Measurements from ENCODE around the gene TIPRL. TPM values are rescaled to one million over a fixed set of nuclear protein-coding genes. Genes with fewer than 3 reads are reported as not detected.

TIPRL gene
- total RNA-seq, 1 experiment from 2014 or later, result 53.8 TPM

GRCh38 chr1:168235548-168235885 lies 56.8 kb downstream of the TIPRL start:
- Histone ChIP-seq H3K9me3 (ENCODE audit: low read length) (no peaks in the 10 kb centered on the region), H3K79me2 (ENCODE audit: low read length) (peaks cover 45% of the 10 kb centered on the region), H3K4me3 (ENCODE audit: low read length) (no peak overlapping the region), H2AFZ (ENCODE audit: low read length) (no peak overlapping the region), H3K4me2 (ENCODE audit: low read depth, low read length, poor library complexity, severe bottlenecking) (no peak overlapping the region), H3K9ac (ENCODE audit: low read length) (no peak overlapping the region), H3K4me1 (ENCODE audit: low read length) (no peaks in the 10 kb centered on the region), H4K20me1 (ENCODE audit: insufficient read depth, low read depth, low read length) (no peaks in the 10 kb centered on the region; the same call in 1 of the 2 replicates), H3K27me3 (ENCODE audit: low read length) (no peaks in the 10 kb centered on the region), H3K27ac (ENCODE audit: low read length) (no peak overlapping the region), H3K9me2 (replicated peaks; ENCODE audit: insufficient read depth, low read length) (no peaks in the 10 kb centered on the region), H3K36me3 (ENCODE audit: insufficient read depth, low read length) (peaks cover 47% of the 10 kb centered on the region)
- DNase-seq, result no peak

- no peak overlapping the region for H2AFZ ChIP-seq (ENCODE audit: low read length)
- H3K36me3 ChIP-seq (ENCODE audit: insufficient read depth, low read length), result peaks cover 47% of the 10 kb centered on the region
- peak; percentile 21 for DNase-seq
- H3K4me2 ChIP-seq (ENCODE audit: low read depth, low read length, poor library complexity, severe bottlenecking), result no peak overlapping the region
- no peak overlapping the region for H3K4me3 ChIP-seq (ENCODE audit: low read length)
- H4K20me1 ChIP-seq (ENCODE audit: insufficient read depth, low read depth, low read length), result no peaks in the 10 kb centered on the region; the same call in 1 of the 2 replicates
- H3K27me3 ChIP-seq (ENCODE audit: low read length), result no peaks in the 10 kb centered on the region
- no peak overlapping the region for H3K27ac ChIP-seq (ENCODE audit: low read length)
- H3K4me1 ChIP-seq (ENCODE audit: low read length), result no peaks in the 10 kb centered on the region
- no peaks in the 10 kb centered on the region for H3K9me3 ChIP-seq (ENCODE audit: low read length)
- no peak overlapping the region for H3K9ac ChIP-seq (ENCODE audit: low read length)
- H3K9me2 ChIP-seq (replicated peaks; ENCODE audit: insufficient read depth, low read length), result no peaks in the 10 kb centered on the region
- peaks cover 41% of the 10 kb centered on the region for H3K79me2 ChIP-seq (ENCODE audit: low read length)
Measured at GRCh38 chr1:168235937-168236336, 57.2 kb downstream of the TIPRL start.

GRCh38 chr1:168236836-168237611 lies 58.3 kb downstream of the TIPRL start:
- Histone ChIP-seq H3K9me3 (ENCODE audit: low read length) (no peaks in the 10 kb centered on the region), H2AFZ (ENCODE audit: low read length) (no peak overlapping the region), H3K9me2 (replicated peaks; ENCODE audit: insufficient read depth, low read length) (no peaks in the 10 kb centered on the region), H3K27ac (ENCODE audit: low read length) (no peak overlapping the region), H3K27me3 (ENCODE audit: low read length) (no peaks in the 10 kb centered on the region), H3K4me1 (ENCODE audit: low read length) (no peaks in the 10 kb centered on the region), H4K20me1 (ENCODE audit: insufficient read depth, low read depth, low read length) (no peaks in the 10 kb centered on the region; the same call in 1 of the 2 replicates), H3K79me2 (ENCODE audit: low read length) (peaks cover 31% of the 10 kb centered on the region), H3K36me3 (ENCODE audit: insufficient read depth, low read length) (peaks cover 45% of the 10 kb centered on the region), H3K9ac (ENCODE audit: low read length) (no peak overlapping the region), H3K4me2 (ENCODE audit: low read depth, low read length, poor library complexity, severe bottlenecking) (no peak overlapping the region), H3K4me3 (ENCODE audit: low read length) (no peak overlapping the region)
- no peak for DNase-seq

- no peaks in the 10 kb centered on the region for H3K4me1 ChIP-seq (ENCODE audit: low read length)
- H3K4me2 ChIP-seq (ENCODE audit: low read depth, low read length, poor library complexity, severe bottlenecking), result no peak overlapping the region
- no peak for DNase-seq
- H4K20me1 ChIP-seq (ENCODE audit: insufficient read depth, low read depth, low read length), result no peaks in the 10 kb centered on the region
- H3K4me3 ChIP-seq (ENCODE audit: low read length), result no peak overlapping the region
- no peak overlapping the region for H3K9ac ChIP-seq (ENCODE audit: low read length)
- H2AFZ ChIP-seq (ENCODE audit: low read length), result no peak overlapping the region
- H3K27ac ChIP-seq (ENCODE audit: low read length), result no peak overlapping the region
- H3K9me2 ChIP-seq (replicated peaks; ENCODE audit: insufficient read depth, low read length), result no peaks in the 10 kb centered on the region
- no peaks in the 10 kb centered on the region for H3K9me3 ChIP-seq (ENCODE audit: low read length)
- H3K27me3 ChIP-seq (ENCODE audit: low read length), result no peaks in the 10 kb centered on the region
- H3K36me3 ChIP-seq (ENCODE audit: insufficient read depth, low read length), result peaks cover 27% of the 10 kb centered on the region; the same call in 1 of the 2 replicates
- peaks cover 40% of the 10 kb centered on the region for H3K79me2 ChIP-seq (ENCODE audit: low read length)
Measured at GRCh38 chr1:168243198-168243597, 64.4 kb downstream of the TIPRL start.

- H3K9me3 ChIP-seq (ENCODE audit: low read length), result no peaks in the 10 kb centered on the region
- H3K4me1 ChIP-seq (ENCODE audit: low read length), result no peaks in the 10 kb centered on the region
- peaks cover 43% of the 10 kb centered on the region for H3K79me2 ChIP-seq (ENCODE audit: low read length)
- no peak overlapping the region for H2AFZ ChIP-seq (ENCODE audit: low read length)
- no peak overlapping the region for H3K4me2 ChIP-seq (ENCODE audit: low read depth, low read length, poor library complexity, severe bottlenecking)
- H3K4me3 ChIP-seq (ENCODE audit: low read length), result no peak overlapping the region
- H3K9ac ChIP-seq (ENCODE audit: low read length), result no peak overlapping the region
- no peak for DNase-seq
- no peaks in the 10 kb centered on the region for H3K9me2 ChIP-seq (replicated peaks; ENCODE audit: insufficient read depth, low read length)
- H4K20me1 ChIP-seq (ENCODE audit: insufficient read depth, low read depth, low read length), result no peaks in the 10 kb centered on the region
- H3K27ac ChIP-seq (ENCODE audit: low read length), result no peak overlapping the region
- H3K36me3 ChIP-seq (ENCODE audit: insufficient read depth, low read length), result peaks cover 25% of the 10 kb centered on the region; the same call in 1 of the 2 replicates
- H3K27me3 ChIP-seq (ENCODE audit: low read length), result no peaks in the 10 kb centered on the region
Measured at GRCh38 chr1:168243636-168244212, 65.0 kb downstream of the TIPRL start.

- H3K36me3 ChIP-seq (ENCODE audit: insufficient read depth, low read length), result peaks cover 22% of the 10 kb centered on the region; the same call in 1 of the 2 replicates
- no peaks in the 10 kb centered on the region for H4K20me1 ChIP-seq (ENCODE audit: insufficient read depth, low read depth, low read length)
Measured at GRCh38 chr1:168245042-168245441, 66.3 kb downstream of the TIPRL start.

GRCh38 chr1:168246506-168246905 lies 67.7 kb downstream of the TIPRL start:
- Histone ChIP-seq H4K20me1 (ENCODE audit: insufficient read depth, low read depth, low read length) (no peaks in the 10 kb centered on the region), H3K4me2 (ENCODE audit: low read depth, low read length, poor library complexity, severe bottlenecking) (no peak overlapping the region), H3K36me3 (ENCODE audit: insufficient read depth, low read length) (peaks cover 26% of the 10 kb centered on the region; the same call in 1 of the 2 replicates), H3K27ac (ENCODE audit: low read length) (no peak overlapping the region), H3K9me3 (ENCODE audit: low read length) (no peaks in the 10 kb centered on the region), H2AFZ (ENCODE audit: low read length) (no peak overlapping the region), H3K4me1 (ENCODE audit: low read length) (no peaks in the 10 kb centered on the region), H3K9me2 (replicated peaks; ENCODE audit: insufficient read depth, low read length) (no peaks in the 10 kb centered on the region), H3K9ac (ENCODE audit: low read length) (no peak overlapping the region), H3K79me2 (ENCODE audit: low read length) (peaks cover 65% of the 10 kb centered on the region), H3K4me3 (ENCODE audit: low read length) (no peak overlapping the region), H3K27me3 (ENCODE audit: low read length) (no peaks in the 10 kb centered on the region)
- DNase-seq, result no peak

More at GRCh38 chr1:168245042-168245441, 66.3 kb downstream of the TIPRL start:
- H3K27me3 ChIP-seq (ENCODE audit: low read length), result no peaks in the 10 kb centered on the region
- H3K4me3 ChIP-seq (ENCODE audit: low read length), result no peak overlapping the region
- no peak overlapping the region for H3K9ac ChIP-seq (ENCODE audit: low read length)
- no peak overlapping the region for H2AFZ ChIP-seq (ENCODE audit: low read length)
- H3K27ac ChIP-seq (ENCODE audit: low read length), result no peak overlapping the region
- H3K4me2 ChIP-seq (ENCODE audit: low read depth, low read length, poor library complexity, severe bottlenecking), result no peak overlapping the region
- DNase-seq, result no peak
- H3K9me2 ChIP-seq (replicated peaks; ENCODE audit: insufficient read depth, low read length), result no peaks in the 10 kb centered on the region
- peaks cover 52% of the 10 kb centered on the region for H3K79me2 ChIP-seq (ENCODE audit: low read length)
- H3K9me3 ChIP-seq (ENCODE audit: low read length), result no peaks in the 10 kb centered on the region
- H3K4me1 ChIP-seq (ENCODE audit: low read length), result no peaks in the 10 kb centered on the region

All from Karpas-422 (cell line).